ENCODE results near the gene PELI2. TPM values are rescaled to one million over a fixed set of nuclear protein-coding genes. Genes with fewer than 3 reads are reported as not detected.

The PELI2 gene
- total RNA-seq, 2 experiments from 2014 or later: 2.5 to 3.6 TPM

DNA sequence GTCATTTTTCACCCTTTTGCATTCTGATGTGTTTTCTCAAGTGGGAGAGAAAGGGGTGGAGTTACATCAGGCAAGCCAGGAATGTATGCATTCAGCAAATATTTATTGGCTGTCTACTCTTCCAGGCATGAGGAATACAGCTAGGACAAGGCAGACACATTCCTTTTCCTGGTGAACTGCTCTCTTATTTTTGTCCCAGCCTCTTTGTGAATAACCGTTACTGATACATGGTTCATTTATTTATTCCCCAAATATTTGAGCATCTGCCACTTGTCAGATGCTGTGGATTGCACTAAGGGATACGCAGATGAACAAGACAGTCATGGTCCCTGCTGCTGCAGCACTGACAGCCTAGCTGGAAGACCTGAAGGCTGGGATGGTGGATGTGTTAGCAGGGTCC lies 6.1 kb downstream of the PELI2 start:
- CTCF ChIA-PET: no interaction called here

DNA sequence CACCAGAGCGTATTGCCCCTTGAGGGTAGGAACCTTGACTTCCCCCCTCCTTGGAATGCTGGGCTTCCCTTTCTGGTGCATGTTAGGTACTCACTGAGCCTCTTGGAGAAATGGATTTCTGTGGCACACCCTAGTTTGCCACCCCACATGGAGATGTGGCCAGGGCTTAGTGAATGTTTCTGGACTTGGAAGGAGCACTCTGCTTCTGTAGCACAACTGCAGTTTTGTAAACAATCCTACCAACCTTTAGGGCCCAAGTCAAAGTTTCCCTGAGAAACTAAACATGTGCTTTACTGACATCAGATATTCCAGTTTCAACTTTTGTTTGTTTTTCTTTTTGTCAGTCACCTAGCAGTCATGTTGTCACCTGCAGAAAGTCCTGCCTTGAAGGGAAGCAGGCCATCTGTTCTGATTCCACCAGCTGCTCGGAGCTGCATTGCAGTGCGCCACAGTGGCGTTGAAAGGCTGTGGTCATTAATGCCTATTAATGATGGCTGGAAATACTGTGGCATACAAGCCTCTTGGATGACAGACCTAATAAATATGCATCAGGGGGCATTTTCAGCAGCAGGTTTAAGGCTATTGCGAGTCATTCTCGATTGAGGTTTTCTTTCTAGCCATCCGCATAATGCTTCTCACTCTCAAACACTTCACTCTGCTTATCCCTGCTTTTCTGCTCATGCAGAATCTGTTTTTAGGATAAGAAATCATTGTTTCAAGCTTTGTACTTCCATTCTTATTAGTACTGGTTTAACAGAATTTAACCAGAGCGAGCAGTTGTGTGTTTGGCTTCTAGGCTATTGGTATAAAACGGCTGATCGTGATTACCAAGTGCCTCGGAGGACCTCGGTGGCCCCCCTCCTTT lies 7.8 kb downstream of the PELI2 start:
- Mint-ChIP-seq H3K4me3 (no peak overlapping the region), H3K36me3 (ENCODE audit: low read depth) (peaks cover 2% of the 10 kb centered on the region), H3K27ac (no peak overlapping the region), H3K4me1 (peaks cover 12% of the 10 kb centered on the region), H3K27me3 (peaks cover 13% of the 10 kb centered on the region), H3K9me3 (no peaks in the 10 kb centered on the region)
- ChIA-PET CTCF (no interaction called here), POLR2A (no interaction called here)
- no peak for DNase-seq

More for the DNA sequence above, 6.1 kb downstream of the PELI2 start:
- Mint-ChIP-seq H3K27me3 (peaks cover 28% of the 10 kb centered on the region), H3K36me3 (ENCODE audit: low read depth) (peaks cover 2% of the 10 kb centered on the region), H3K9me3 (no peaks in the 10 kb centered on the region), H3K27ac (no peak overlapping the region), H3K4me1 (peaks cover 22% of the 10 kb centered on the region), H3K4me3 (no peak overlapping the region)
- DNase-seq: no peak
- POLR2A ChIA-PET: no interaction called here

DNA sequence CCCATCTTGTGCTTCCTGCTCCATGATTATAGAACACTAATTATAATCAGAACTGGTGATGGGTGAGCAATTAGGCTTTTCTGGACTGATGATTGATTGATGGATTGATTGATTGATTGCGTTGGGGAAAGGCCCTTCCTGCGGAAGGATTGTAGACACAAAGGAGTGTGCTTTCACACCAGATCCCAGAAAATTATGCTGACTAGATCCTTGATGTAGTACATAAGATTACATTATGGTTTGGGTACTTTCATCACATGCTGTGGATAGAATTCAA lies 8.4 kb downstream of the PELI2 start:
- DNase-seq: no peak
- no peak overlapping the region for H3K27ac Mint-ChIP-seq
- H3K9me3 Mint-ChIP-seq: no peaks in the 10 kb centered on the region
- H3K27me3 Mint-ChIP-seq: peaks cover 8% of the 10 kb centered on the region
- no peak overlapping the region for H3K4me3 Mint-ChIP-seq
- peaks cover 11% of the 10 kb centered on the region for H3K4me1 Mint-ChIP-seq
- CTCF ChIA-PET: no interaction called here
- peaks cover 2% of the 10 kb centered on the region for H3K36me3 Mint-ChIP-seq (ENCODE audit: low read depth)
- POLR2A ChIA-PET: interaction anchor here (0.6 kb wide), 1 partner anchor 24 kb away, joined by 3 read pairs; no protein-coding TSS in a partner anchor

DNA sequence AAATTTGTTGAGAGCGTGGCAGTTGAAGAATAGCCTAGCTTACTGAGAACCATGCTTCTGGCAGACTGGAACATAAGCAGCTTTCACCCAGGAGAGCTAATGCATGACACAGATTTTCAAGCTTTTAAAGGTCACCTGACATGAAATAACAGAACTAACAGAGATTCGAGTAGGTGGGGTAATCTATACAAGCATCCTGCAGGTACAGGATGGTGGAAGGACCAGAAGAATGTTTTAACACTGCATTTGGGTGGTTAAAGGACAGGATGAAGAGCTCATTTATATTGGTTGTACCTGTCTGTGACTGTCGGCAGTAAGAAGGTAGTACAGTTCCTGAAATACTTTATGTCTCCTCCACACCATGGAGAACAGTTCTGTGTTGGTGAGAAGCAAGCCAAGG lies 8.9 kb downstream of the PELI2 start:
- H3K4me3 Mint-ChIP-seq: no peak overlapping the region
- no peak overlapping the region for H3K27ac Mint-ChIP-seq
- ChIA-PET POLR2A (interaction anchor here (0.6 kb wide), 1 partner anchor 24 kb away, joined by 3 read pairs; no protein-coding TSS in a partner anchor), CTCF (no interaction called here)
- H3K27me3 Mint-ChIP-seq: peaks cover 5% of the 10 kb centered on the region
- H3K4me1 Mint-ChIP-seq: peaks cover 13% of the 10 kb centered on the region
- DNase-seq: no peak
- no peaks in the 10 kb centered on the region for H3K9me3 Mint-ChIP-seq
- H3K36me3 Mint-ChIP-seq (ENCODE audit: low read depth): peaks cover 2% of the 10 kb centered on the region

DNA sequence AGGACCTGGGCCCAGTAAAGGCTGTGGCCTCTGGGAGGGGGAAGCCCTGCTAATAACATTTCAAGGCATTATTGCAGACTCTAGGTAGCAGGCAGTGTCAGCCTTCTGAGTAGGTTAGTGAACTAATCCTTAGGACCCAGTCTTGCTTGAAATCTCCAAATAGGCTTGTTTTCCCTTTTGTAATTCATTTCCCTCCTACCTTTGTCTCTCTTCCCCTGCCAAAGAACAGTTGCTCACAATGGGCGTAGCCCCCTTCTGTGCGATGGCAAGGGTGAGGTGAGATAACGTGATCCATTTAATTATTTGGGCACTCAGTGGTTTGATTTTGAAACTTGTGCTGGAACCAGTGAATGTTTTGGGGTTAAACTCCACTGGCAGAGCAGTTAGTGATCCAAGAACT lies 10.9 kb downstream of the PELI2 start:
- Mint-ChIP-seq H3K27ac (no peak overlapping the region), H3K4me1 (peaks cover 8% of the 10 kb centered on the region), H3K4me3 (no peak overlapping the region), H3K36me3 (ENCODE audit: low read depth) (peaks cover 2% of the 10 kb centered on the region), H3K9me3 (no peaks in the 10 kb centered on the region), H3K27me3 (no peaks in the 10 kb centered on the region)
- ChIA-PET POLR2A (no interaction called here), CTCF (no interaction called here)
- no peak for DNase-seq

DNA sequence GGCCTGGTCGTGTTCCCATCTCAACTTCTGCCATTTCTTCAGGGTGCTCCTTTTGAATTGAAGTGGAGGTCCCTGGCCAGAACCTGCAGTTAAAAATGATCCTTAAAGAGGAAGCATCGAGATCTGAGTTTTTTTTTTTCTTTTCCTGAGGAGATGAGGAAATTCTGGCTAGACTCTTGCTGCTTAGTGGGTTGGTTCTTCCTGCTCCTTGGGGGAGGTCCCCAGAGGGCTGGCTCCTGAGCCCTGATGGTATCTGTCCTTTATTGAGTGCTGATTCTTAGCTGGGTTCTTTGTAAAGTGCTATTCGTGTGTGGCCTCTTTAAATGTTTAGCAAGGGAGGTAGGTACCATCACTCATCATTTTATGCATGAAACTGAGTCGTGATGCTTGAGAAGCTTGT lies 11.7 kb downstream of the PELI2 start:
- H3K9me3 Mint-ChIP-seq: no peaks in the 10 kb centered on the region
- DNase-seq: no peak
- H3K27me3 Mint-ChIP-seq: no peaks in the 10 kb centered on the region
- no peak overlapping the region for H3K27ac Mint-ChIP-seq
- POLR2A ChIA-PET: no interaction called here
- CTCF ChIA-PET: no interaction called here
- H3K4me3 Mint-ChIP-seq: no peak overlapping the region
- peaks cover 2% of the 10 kb centered on the region for H3K36me3 Mint-ChIP-seq (ENCODE audit: low read depth)
- H3K4me1 Mint-ChIP-seq: peaks cover 8% of the 10 kb centered on the region

DNA sequence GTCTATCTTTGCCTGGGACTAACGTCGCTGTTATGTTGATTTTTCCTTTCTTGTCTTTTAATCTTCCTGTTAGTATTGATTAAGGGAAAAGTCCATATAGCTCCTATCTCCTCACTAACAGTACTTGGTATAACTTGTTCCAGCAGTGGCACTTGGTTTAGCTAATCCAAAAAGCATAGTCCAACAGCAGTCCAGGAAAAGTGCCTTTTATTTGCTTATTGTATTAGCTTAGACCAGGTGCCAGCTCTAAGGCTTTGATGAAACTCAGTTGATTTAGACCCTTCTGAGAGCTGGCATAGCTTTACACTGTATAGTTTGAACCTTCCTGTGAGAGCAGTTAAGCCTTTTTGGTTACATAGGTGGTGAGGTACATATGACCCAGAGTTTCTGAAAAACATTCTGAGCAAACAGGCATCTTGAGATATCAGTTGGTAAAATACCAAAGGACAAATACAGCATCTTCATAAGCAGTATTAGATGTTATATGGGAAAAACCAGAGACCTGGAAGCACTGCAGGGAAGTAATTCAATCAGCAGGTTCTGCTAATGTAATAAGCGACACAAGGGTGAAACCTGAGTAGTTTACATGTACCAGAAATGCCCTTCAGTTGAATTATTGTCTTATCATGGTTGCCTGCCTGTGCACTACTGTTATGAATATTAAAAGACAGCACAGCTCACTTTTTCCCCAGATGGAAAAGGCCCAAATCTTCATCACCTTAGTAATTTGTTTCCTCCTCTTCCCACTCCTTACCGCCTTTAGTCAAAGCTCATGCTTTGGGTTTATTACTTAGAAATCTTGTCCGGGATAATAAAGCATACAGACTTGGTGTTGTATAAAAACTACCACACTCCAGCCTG lies 13.0 kb downstream of the PELI2 start:
- ChIA-PET CTCF (interaction anchor here (1.1 kb wide), 1 partner anchor 399 kb away, joined by 3 read pairs; no protein-coding TSS in a partner anchor), POLR2A (no interaction called here)
- H3K4me3 Mint-ChIP-seq: no peak overlapping the region
- peaks cover 8% of the 10 kb centered on the region for H3K4me1 Mint-ChIP-seq
- H3K27me3 Mint-ChIP-seq: no peaks in the 10 kb centered on the region
- no peaks in the 10 kb centered on the region for H3K9me3 Mint-ChIP-seq
- DNase-seq: no peak
- H3K36me3 Mint-ChIP-seq (ENCODE audit: low read depth): peaks cover 2% of the 10 kb centered on the region
- no peak overlapping the region for H3K27ac Mint-ChIP-seq

DNA sequence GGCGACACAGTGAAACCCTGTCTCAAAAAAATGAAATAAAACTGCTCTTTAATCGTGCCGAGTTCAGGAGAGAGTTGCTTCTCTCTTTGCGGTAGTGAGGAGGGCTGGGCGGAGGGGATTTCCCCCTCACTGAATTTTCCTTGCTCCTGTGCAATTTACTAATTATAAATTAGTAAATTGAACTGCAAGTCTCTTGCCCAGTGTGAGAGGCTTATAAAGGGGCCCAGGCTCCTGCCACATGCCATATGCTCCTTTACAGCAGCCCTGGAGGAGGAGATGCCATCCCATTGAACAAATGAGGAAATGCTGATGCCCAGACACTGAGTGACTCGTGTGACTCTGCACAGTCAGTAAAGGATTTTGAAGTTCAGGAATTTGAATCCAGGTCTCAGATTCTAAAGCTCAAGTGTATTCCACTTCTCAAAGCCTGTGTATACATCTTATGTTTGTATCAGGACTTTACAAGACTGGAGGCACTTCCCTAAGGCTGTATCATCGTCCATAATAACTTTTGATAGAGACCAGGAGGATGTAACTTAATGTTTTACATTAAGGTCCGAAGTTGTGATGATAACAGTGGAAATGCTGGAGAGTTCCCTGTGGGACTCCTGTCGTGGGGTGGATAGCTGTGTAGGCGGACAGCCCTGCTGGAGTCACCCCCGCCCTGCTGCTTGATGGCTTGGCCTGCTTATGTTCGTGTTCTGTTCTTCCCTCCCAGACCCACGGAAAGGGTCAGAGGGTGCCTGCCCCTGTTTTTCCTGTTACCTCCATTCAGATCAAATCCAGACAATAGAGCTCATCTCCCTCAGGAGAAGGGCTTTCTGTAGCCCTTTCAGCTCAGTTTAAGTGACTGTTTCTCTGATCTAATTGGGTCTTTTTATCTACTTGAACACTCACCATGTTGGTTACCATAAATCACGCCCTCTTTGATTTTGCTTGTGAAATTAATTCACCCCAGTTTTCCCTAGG lies 13.9 kb downstream of the PELI2 start:
- no peak overlapping the region for H3K27ac Mint-ChIP-seq
- no peaks in the 10 kb centered on the region for H3K9me3 Mint-ChIP-seq
- ChIA-PET CTCF (interaction anchor here (0.7 to 1.0 kb wide), 2 partner anchors 20 to 61 kb away, joined by 3 read pairs; no protein-coding TSS in a partner anchor), POLR2A (no interaction called here)
- no peak overlapping the region for H3K4me3 Mint-ChIP-seq
- peaks cover 8% of the 10 kb centered on the region for H3K4me1 Mint-ChIP-seq
- H3K36me3 Mint-ChIP-seq (ENCODE audit: low read depth): peaks cover 2% of the 10 kb centered on the region
- H3K27me3 Mint-ChIP-seq: peaks cover 3% of the 10 kb centered on the region
- no peak for DNase-seq

DNA sequence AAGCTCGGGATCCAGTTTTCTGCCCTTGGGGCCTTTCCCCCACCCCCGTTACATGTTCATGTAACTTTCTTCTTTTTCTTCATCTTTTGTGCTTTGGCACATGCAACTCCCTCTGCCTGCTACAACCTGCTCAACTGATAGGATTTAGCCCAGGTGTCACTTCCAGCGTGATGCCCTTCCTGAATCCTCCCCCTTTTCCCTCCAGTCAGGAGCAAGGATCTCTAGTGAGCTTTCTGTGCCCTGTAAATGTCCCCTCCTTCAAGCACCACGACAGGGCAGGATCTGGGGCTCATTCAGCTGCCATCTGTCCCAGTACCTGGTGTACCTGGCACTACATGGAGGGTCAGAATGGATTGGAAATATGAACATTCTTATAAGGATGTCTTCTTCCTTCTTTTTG lies 15.3 kb downstream of the PELI2 start:
- peaks cover 8% of the 10 kb centered on the region for H3K4me1 Mint-ChIP-seq
- ChIA-PET POLR2A (no interaction called here), CTCF (no interaction called here)
- no peaks in the 10 kb centered on the region for H3K36me3 Mint-ChIP-seq (ENCODE audit: low read depth)
- no peak for DNase-seq
- no peaks in the 10 kb centered on the region for H3K9me3 Mint-ChIP-seq
- no peak overlapping the region for H3K4me3 Mint-ChIP-seq
- peaks cover 6% of the 10 kb centered on the region for H3K27me3 Mint-ChIP-seq
- no peak overlapping the region for H3K27ac Mint-ChIP-seq

DNA sequence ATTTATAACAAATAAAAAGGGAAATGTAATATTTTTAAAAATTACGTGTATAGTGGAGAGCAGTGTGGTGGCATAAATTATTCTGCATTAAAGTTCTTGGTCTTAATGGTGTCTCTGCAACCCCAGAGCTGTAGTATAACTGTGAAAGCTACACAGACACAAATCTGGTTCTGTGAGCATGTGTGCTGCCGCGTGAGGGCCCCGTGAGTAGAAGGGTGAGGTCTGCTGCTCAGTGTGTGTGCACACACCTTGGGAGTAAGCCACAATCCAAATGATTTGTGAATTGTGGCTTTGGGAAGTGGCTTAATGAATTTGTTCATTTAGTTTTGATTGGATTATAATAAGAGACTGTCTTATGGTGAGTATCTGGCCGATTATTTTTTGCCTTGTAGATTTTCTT lies 16.8 kb downstream of the PELI2 start:
- Mint-ChIP-seq H3K9me3 (no peaks in the 10 kb centered on the region), H3K4me1 (peaks cover 6% of the 10 kb centered on the region), H3K27ac (no peak overlapping the region), H3K27me3 (peaks cover 6% of the 10 kb centered on the region), H3K4me3 (no peak overlapping the region), H3K36me3 (ENCODE audit: low read depth) (no peaks in the 10 kb centered on the region)
- ChIA-PET CTCF (no interaction called here), POLR2A (no interaction called here)
- no peak for DNase-seq

DNA sequence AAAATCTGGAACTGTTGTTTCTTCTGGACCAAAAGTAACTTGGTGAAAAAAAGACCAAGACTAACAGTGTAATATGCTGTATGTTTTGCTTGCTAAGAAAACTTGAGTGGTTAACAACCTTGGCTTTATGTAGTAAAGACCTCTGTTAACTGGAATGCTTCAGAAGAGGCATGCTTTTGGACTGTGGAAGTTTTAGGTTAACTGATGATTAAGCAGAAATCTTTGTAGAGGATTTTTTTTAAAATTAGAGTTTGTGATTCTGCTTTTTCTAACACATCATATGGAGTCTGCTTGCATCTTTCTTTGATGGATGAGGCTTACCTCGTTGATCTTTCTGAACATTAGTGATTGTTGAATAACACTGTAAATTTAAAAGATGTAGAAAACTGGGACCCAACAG lies 17.5 kb downstream of the PELI2 start:
- H3K27me3 Mint-ChIP-seq: peaks cover 6% of the 10 kb centered on the region
- POLR2A ChIA-PET: no interaction called here

DNA sequence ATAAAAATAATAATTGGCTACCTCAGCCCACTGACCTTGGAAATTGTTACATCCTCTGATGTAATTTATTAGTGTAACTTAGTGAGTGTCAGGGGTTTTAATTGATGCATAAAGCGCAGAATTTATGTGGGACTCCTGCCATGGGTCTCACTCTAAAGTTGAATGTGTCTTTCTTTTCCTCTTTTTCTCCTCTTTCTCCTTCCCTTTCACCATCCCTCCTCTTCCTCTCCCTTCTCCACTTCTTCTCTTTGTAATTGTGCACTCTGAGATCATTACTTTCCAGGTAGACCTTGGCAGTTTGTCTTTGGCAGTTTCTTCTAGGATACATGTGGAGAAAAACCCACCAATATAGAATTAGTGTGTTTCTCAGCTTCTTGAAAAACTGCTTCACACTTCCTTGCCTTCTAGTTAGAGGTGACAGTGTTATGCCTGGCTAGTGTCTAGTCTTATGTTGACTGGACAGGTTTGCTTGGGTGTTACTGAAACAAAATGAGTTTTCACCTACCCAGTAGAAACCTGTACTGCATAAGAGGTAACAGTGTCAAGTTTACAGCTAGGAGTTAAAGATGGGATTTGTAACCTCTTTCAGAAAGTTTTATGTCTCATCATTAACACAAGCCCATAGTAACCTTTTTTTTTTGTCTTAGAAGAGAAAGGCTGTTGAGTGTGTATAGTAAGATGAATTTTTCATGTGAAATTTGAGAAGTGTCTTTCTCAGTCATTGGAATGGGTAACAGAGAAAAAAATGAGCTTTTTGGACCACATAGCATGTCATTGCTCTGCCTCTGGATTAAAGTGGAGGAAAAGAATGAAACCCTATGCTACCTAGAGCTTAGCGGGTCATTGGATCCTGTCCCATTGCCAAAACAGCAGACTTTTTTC lies 18.6 kb downstream of the PELI2 start:
- Mint-ChIP-seq H3K36me3 (ENCODE audit: low read depth) (no peaks in the 10 kb centered on the region), H3K9me3 (no peaks in the 10 kb centered on the region), H3K27me3 (peaks cover 6% of the 10 kb centered on the region), H3K4me3 (no peak overlapping the region), H3K4me1 (peaks cover 2% of the 10 kb centered on the region), H3K27ac (no peak overlapping the region)
- DNase-seq: no peak
- POLR2A ChIA-PET: no interaction called here
- CTCF ChIA-PET: interaction anchor here (0.7 to 1.1 kb wide), 2 partner anchors 17 kb away, joined by 3 read pairs; no protein-coding TSS in a partner anchor

More for the DNA sequence above, 17.5 kb downstream of the PELI2 start:
- Mint-ChIP-seq H3K27ac (no peak overlapping the region), H3K36me3 (ENCODE audit: low read depth) (no peaks in the 10 kb centered on the region), H3K9me3 (no peaks in the 10 kb centered on the region), H3K4me3 (no peak overlapping the region), H3K4me1 (peaks cover 4% of the 10 kb centered on the region)
- no peak for DNase-seq
- CTCF ChIA-PET: no interaction called here

Data from activated CD4-positive, alpha-beta T cell treated with anti-CD3 and anti-CD28 coated beads, Interleukin-2, amount 10 ng/mL, durations not matched to agents 7 days and 5 days (primary cell).